ENCODE results near the gene SPRED2. TPM values are rescaled to one million over a fixed set of nuclear protein-coding genes. Genes with fewer than 3 reads are reported as not detected.

Gene SPRED2
- total RNA-seq, 4 donors from 2014 or later = 15.6 to 63.0 (median 44.8) TPM

DNA sequence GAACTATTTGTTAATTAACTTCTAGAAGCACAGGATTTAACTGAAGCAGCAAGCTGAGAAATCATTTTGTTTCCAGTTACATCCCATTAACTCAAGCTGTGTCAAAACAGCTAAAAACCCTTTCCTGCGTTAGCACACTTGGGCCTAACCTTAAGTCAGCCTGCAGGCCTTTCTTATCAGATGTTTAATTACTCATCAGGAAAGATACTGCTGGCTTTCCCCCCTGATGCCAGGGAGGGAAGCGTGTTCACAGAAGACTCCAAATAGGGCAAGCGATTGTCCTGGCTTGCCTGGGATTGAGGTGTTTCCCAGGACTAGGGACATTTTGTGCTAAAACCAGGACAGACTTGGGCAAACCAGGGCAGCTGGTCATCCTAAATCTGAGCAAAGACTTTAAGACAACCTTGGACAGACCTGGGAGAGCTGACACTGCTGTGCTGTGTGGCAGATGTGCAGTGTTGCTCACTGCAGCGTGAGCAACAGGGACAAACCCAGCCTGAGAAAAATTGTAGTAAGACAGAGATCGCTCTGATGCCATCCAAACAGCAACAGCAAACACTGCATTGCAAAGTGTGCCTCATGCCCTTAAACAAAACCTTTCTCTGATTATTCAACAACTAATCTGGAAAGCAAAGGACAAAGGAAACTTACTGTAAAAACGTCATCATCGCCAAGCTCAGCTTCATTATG, 100.9 kb downstream of the SPRED2 start:
- Histone ChIP-seq H3K9me3 (no peaks in the 10 kb centered on the region), H3K27ac (no peak overlapping the region), H3K4me3 (no peak overlapping the region), H3K4me1 (no peaks in the 10 kb centered on the region), H3K27me3 (no peaks in the 10 kb centered on the region), H3K36me3 (no peaks in the 10 kb centered on the region)
- no peak for TF ChIP-seq POLR2A (IDR thresholded peaks at IDR 0.05)
- TF ChIP-seq, protein P1, sequence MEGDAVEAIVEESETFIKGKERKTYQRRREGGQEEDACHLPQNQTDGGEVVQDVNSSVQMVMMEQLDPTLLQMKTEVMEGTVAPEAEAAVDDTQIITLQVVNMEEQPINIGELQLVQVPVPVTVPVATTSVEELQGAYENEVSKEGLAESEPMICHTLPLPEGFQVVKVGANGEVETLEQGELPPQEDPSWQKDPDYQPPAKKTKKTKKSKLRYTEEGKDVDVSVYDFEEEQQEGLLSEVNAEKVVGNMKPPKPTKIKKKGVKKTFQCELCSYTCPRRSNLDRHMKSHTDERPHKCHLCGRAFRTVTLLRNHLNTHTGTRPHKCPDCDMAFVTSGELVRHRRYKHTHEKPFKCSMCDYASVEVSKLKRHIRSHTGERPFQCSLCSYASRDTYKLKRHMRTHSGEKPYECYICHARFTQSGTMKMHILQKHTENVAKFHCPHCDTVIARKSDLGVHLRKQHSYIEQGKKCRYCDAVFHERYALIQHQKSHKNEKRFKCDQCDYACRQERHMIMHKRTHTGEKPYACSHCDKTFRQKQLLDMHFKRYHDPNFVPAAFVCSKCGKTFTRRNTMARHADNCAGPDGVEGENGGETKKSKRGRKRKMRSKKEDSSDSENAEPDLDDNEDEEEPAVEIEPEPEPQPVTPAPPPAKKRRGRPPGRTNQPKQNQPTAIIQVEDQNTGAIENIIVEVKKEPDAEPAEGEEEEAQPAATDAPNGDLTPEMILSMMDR (IDR thresholded peaks at IDR 0.05) = no peak
- DNase-seq = no peak
- intact Hi-C loops (cut with DNase I; ENCODE audit: low total_unique reads) = no loop called here

DNA sequence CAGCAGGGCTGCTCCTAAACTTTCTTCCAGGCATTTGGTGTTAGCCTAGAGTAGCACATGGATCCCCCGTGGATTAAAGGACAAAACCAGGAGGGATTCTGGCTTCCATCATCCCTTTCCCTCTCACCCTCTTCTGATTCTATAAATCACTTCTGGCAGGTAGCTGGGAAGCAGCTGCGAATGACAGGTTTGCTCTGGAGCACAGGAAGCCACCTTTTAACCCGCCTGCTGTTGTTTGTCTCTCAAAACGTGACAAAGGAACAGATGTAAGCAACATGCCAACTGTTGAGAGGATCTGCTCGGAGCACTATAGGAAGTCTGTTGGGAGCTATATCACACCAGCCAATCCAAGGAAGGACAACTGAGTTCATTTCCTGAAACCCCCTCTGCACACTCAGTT, 102.9 kb downstream of the SPRED2 start:
- TF ChIP-seq, protein P1 (IDR thresholded peaks at IDR 0.05) = no peak
- TF ChIP-seq POLR2A (IDR thresholded peaks at IDR 0.05) = no peak
- intact Hi-C loops (cut with DNase I; ENCODE audit: low total_unique reads) = no loop called here
- no peaks in the 10 kb centered on the region for H3K36me3 ChIP-seq

DNA sequence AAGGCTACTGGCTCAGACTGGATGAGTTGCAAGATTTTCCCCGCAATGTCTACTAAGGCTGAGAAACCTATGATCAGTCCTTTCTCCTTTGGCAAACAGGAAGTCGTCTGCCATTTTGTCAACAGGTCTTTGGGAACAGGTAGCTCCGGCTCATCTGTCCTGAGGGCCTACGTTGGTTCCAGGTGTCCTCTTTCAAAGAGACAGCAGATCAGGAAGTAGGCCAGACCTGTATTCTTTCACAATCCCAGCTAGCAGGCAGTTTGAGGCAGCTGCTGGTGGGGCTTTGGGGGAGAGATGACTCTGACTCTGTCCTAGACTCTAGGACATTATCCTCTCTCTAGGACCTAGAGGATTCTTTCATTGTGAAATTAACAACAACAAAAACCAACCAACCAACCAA, 106.1 kb downstream of the SPRED2 start:
- TF ChIP-seq, protein P1 (IDR thresholded peaks at IDR 0.05) = no peak
- TF ChIP-seq POLR2A (IDR thresholded peaks at IDR 0.05) = no peak
- no peaks in the 10 kb centered on the region for H3K27me3 ChIP-seq
- intact Hi-C loops (cut with DNase I; ENCODE audit: low total_unique reads) = no loop called here
- H3K4me3 ChIP-seq = no peak overlapping the region
- H3K9me3 ChIP-seq = no peaks in the 10 kb centered on the region
- H3K36me3 ChIP-seq = no peaks in the 10 kb centered on the region
- H3K4me1 ChIP-seq = no peaks in the 10 kb centered on the region
- no peak overlapping the region for H3K27ac ChIP-seq
- DNase-seq = no peak

More for the DNA sequence above, 102.9 kb downstream of the SPRED2 start:
- Histone ChIP-seq H3K4me3 (no peak overlapping the region), H3K27me3 (no peaks in the 10 kb centered on the region), H3K9me3 (no peaks in the 10 kb centered on the region), H3K27ac (no peak overlapping the region), H3K4me1 (no peaks in the 10 kb centered on the region)
- no peak for DNase-seq

DNA sequence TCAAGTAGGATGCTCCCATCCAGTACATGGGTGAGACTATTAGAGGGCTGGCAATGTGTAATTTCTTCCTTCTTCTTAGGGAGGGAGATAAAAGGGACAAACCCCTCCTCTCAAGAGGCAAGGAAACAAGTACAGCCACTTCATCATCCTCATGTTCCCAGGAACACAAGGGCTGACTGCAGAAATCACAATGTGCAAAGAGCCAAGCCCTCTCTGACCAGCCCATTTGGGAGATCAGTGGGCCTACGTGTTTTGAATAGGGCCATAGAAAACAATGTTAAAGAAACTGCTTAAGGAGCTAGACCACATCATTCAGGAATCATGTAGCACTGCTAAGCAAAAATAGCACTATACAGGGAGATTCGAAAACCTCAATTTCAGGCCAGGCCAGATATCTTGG, 107.3 kb downstream of the SPRED2 start:
- no peak for DNase-seq
- no peak overlapping the region for H3K27ac ChIP-seq
- no peaks in the 10 kb centered on the region for H3K36me3 ChIP-seq
- H3K27me3 ChIP-seq = no peaks in the 10 kb centered on the region
- H3K9me3 ChIP-seq = no peaks in the 10 kb centered on the region
- TF ChIP-seq POLR2A (IDR thresholded peaks at IDR 0.05) = no peak
- TF ChIP-seq, protein P1 (IDR thresholded peaks at IDR 0.05) = no peak
- no peaks in the 10 kb centered on the region for H3K4me1 ChIP-seq
- intact Hi-C loops (cut with DNase I; ENCODE audit: low total_unique reads) = no loop called here
- no peak overlapping the region for H3K4me3 ChIP-seq

DNA sequence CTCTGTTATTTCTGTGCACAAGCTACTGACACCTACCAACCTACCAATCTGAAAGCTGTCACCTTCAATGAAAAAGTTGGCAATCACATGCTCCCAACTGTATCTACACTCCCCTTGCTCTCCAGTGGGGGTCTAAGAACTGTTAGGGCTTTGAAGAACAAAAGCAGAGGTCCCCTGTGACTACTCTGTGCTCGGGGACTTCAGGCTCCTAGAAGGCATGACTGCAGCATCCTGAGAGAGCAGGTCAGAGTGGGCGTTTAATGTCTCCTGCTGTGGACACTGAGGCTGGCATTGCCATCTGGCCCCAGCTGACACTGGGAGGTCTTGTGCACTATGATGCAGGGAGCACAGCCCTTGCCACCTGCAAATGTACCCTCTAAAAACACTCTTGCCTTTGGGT, 111.5 kb downstream of the SPRED2 start:
- intact Hi-C loops (cut with DNase I; ENCODE audit: low total_unique reads) = no loop called here
- no peaks in the 10 kb centered on the region for H3K9me3 ChIP-seq
- no peak overlapping the region for H3K27ac ChIP-seq
- H3K4me1 ChIP-seq = no peaks in the 10 kb centered on the region
- no peak for TF ChIP-seq POLR2A (IDR thresholded peaks at IDR 0.05)
- TF ChIP-seq, protein P1 (IDR thresholded peaks at IDR 0.05) = no peak
- no peak for DNase-seq
- no peak overlapping the region for H3K4me3 ChIP-seq
- no peaks in the 10 kb centered on the region for H3K27me3 ChIP-seq
- H3K36me3 ChIP-seq = no peaks in the 10 kb centered on the region

Data from uterus (tissue), 4 donors.